H1 (cell line): Measurements from ENCODE around the gene IGFBP4. TPM values are rescaled to one million over a fixed set of nuclear protein-coding genes. Genes with fewer than 3 reads are reported as not detected.

ENCODE experiments used
- GTF2F1 ChIP-seq: IDR thresholded peaks from 2 replicates; pipeline ENCODE4 v1.6.1; 2012; ENCODE audit warnings: low read depth, low read length, improper control_type of control experiment, borderline replicate concordance
- HDAC2 ChIP-seq, 2 experiments: fragments of 300-600 bp in 1 of 2; sonication (generic) in 1 of 2; IDR thresholded peaks; 2 replicates each; pipeline ENCODE4 v1.6.1; 2011 to 2012; ENCODE audit warnings: low read depth in 2 of 2, low read length in 2 of 2, mild to moderate bottlenecking in 2 of 2, moderate library complexity in 2 of 2, borderline replicate concordance in 1 of 2, inconsistent platforms in 1 of 2
- KDM4A ChIP-seq: IDR thresholded peaks from one replicate; pipeline ENCODE4 v1.7.1; 2012; ENCODE audit warnings: low read depth, mild to moderate bottlenecking, moderate library complexity, low read length, inconsistent platforms; ENCODE audit not compliant: severe bottlenecking
- SUZ12 ChIP-seq: fragments of 200-600 bp; sonication (generic); IDR thresholded peaks from 2 replicates; pipeline ENCODE4 v1.6.1; 2012; ENCODE audit warnings: mild to moderate bottlenecking, inconsistent platforms, low read length, moderate library complexity, mixed read lengths
- YY1 ChIP-seq: IDR thresholded peaks from 2 replicates; pipeline ENCODE4 v1.6.1; 2011; ENCODE audit warnings: low read depth, mild to moderate bottlenecking, low read length
- polyA plus RNA-seq, 7 experiments: library from polyadenylated mRNA; depleted of rRNA in 3 of 7; stranded (reverse) in 5 of 7; unstranded in 2 of 7; fragments of >200 nt in 5 of 7; fragments of 200-250 nt in 2 of 7; gene quantifications; 1 replicate in 5 of 7; 2 replicates in 1 of 7; 4 replicates in 1 of 7; pipeline versions ENCODE4 v1.2.1 to v1.2.3, GENCODE V29; 2011 to 2013; ENCODE audit warnings: missing spikeins in 2 of 7, mixed read lengths in 2 of 7
- total RNA-seq: library from RNA; stranded (reverse); fragmentation: NEBNext Ultra II Directional; extraction: Animal tissue kit (Norgen Biotek cat#: 25700); gene quantifications from 2 replicates; pipeline ENCODE4 v1.2.1, GENCODE V29; 2021

Gene IGFBP4
- total and polyA plus RNA-seq, 2 of the 8 experiments (the other 6 are each of a cell fraction or from before 2014, with no cell fraction given) = 85.5 to 105 TPM

DNA sequence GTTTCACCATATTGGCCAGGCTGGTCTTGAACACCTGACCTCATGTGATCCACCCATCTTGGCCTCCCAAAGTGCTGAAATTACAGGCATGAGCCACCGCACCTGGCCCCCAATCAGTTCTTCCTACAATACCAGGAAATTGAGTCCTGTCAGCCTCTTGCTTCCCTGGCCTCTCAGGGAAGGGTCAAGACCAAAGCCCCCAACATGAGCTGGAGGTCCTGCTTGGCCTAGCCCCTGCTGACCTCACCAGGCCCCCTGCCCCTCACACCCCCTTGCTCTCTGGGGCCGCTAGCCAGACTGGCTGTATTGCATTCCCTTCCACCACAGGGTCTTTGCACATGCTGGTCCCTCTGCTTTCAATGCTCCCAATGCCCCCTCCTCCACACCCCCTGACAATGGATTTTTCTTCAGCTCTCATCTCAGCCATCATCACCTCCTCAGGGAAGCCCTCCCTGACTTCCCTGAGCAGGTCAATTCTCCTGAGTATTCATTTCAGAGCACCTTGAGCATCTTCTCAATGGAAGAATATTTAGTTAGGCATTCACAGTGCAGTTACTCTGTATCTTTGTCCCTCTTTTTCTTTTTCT, 24.1 kb downstream of the IGFBP4 start (continued):
- TF ChIP-seq HDAC2 (IDR thresholded peaks at IDR 0.05; ENCODE audit: borderline replicate concordance in 1 of 2, low read depth in 2 of 2, low read length in 2 of 2) (no peak), KDM4A (no peak), SUZ12 (no peak), GTF2F1 (no peak), YY1 (no peak)
